HEK293 (cell line): ENCODE results near the gene C1orf174.

Source experiments
- CTCF ChIA-PET: fragments of 350-600 bp; formaldehyde crosslinking; extraction: SDS; loops from one replicate; lab custom pipeline; 2021; ENCODE audit warnings: antibody characterized with exemption; lab: Yijun Ruan, JAX
- POLR2A ChIA-PET: fragments of 300-600 bp; formaldehyde crosslinking; extraction: SDS; loops from one replicate; lab custom pipeline; 2020; ENCODE audit warnings: antibody characterized with exemption, inconsistent platforms; lab: Yijun Ruan, JAX
- H3K27ac ChIP-seq: fragments of 200-500 bp; sonication (Bioruptor generic); 2 replicates; pipeline ENCODE4 v1.5.1; 2014; ENCODE audit warnings: low read depth, low read length, control low read depth, inconsistent platforms; ENCODE audit errors: extremely low read depth
- H3K36me3 ChIP-seq, 2 experiments: fragments of 200-500 bp in 1 of 2; sonication (Bioruptor generic) in 1 of 2; 1 replicate in 1 of 2; 2 replicates in 1 of 2; pipeline ENCODE4 v1.5.1; 2014 to 2017; ENCODE audit warnings: inconsistent platforms in 2 of 2, low read length in 2 of 2; ENCODE audit not compliant: control insufficient read depth in 2 of 2, insufficient read depth in 1 of 2
- H3K4me1 ChIP-seq: fragments of 200-500 bp; sonication (Bioruptor generic); 2 replicates; pipeline ENCODE4 v1.5.1; 2014; ENCODE audit warnings: mild to moderate bottlenecking, low read length, inconsistent platforms; ENCODE audit not compliant: control insufficient read depth, insufficient read depth
- H3K4me3 ChIP-seq: 2 replicates; pipeline ENCODE4 v1.5.1; 2011; ENCODE audit warnings: low read depth, mild to moderate bottlenecking, control low read depth, low read length, moderate library complexity
- H3K9me3 ChIP-seq: fragments of 200-500 bp; sonication (Bioruptor generic); 2 replicates; pipeline ENCODE4 v1.5.1; 2014; ENCODE audit warnings: low read depth, low read length, inconsistent platforms; ENCODE audit not compliant: control insufficient read depth, insufficient read depth
- BCL11A ChIP-seq: fragments of 450-650 bp; formaldehyde crosslinking; IDR thresholded peaks from 2 replicates; pipeline ENCODE4 v1.5.1; 2016; ENCODE audit warnings: low read depth, missing biosample characterization, missing genetic modification characterization
- FEZF1 ChIP-seq: fragments of 450-650 bp; formaldehyde crosslinking; IDR thresholded peaks from 2 replicates; pipeline ENCODE4 v1.5.1; 2016; ENCODE audit warnings: missing biosample characterization, missing genetic modification characterization
- PRDM4 ChIP-seq: fragments of 450-650 bp; formaldehyde crosslinking; IDR thresholded peaks from 2 replicates; pipeline ENCODE4 v1.5.1; 2017; ENCODE audit warnings: missing biosample characterization, missing genetic modification characterization
- SCRT1 ChIP-seq: fragments of 450-650 bp; formaldehyde crosslinking; IDR thresholded peaks from 2 replicates; pipeline ENCODE4 v1.5.1; 2016; ENCODE audit warnings: missing biosample characterization, missing genetic modification characterization, borderline replicate concordance
- TSHZ1 ChIP-seq: fragments of 450-650 bp; formaldehyde crosslinking; IDR thresholded peaks from 2 replicates; pipeline ENCODE4 v1.5.1; 2016; ENCODE audit warnings: missing biosample characterization, missing genetic modification characterization, borderline replicate concordance
- ZFP3 ChIP-seq: fragments of 450-650 bp; formaldehyde crosslinking; IDR thresholded peaks from 2 replicates; pipeline ENCODE4 v1.5.1; 2016; ENCODE audit warnings: low read depth, missing biosample characterization, missing genetic modification characterization
- ZNF121 ChIP-seq: fragments of 450-650 bp; formaldehyde crosslinking; IDR thresholded peaks from 2 replicates; pipeline ENCODE4 v1.5.1; 2016; ENCODE audit warnings: missing biosample characterization, missing genetic modification characterization
- ZNF184 ChIP-seq: fragments of 450-650 bp; IDR thresholded peaks from 2 replicates; pipeline ENCODE4 v1.5.1; 2018; ENCODE audit warnings: missing biosample characterization, mild to moderate bottlenecking, missing genetic modification characterization
- ZNF214 ChIP-seq: fragments of 450-650 bp; formaldehyde crosslinking; IDR thresholded peaks from 2 replicates; pipeline ENCODE4 v1.5.1; 2017; ENCODE audit warnings: missing biosample characterization, mild to moderate bottlenecking, missing genetic modification characterization, borderline replicate concordance
- ZNF23 ChIP-seq: fragments of 450-650 bp; formaldehyde crosslinking; IDR thresholded peaks from 2 replicates; pipeline ENCODE4 v1.5.1; 2016; ENCODE audit warnings: missing biosample characterization, missing genetic modification characterization, borderline replicate concordance
- ZNF341 ChIP-seq: fragments of 450-650 bp; formaldehyde crosslinking; IDR thresholded peaks from 2 replicates; pipeline ENCODE4; 2016; ENCODE audit warnings: low read depth, missing biosample characterization, missing genetic modification characterization
- ZNF416 ChIP-seq: fragments of 450-650 bp; formaldehyde crosslinking; IDR thresholded peaks from 2 replicates; pipeline ENCODE4 v1.5.1; 2016; ENCODE audit warnings: missing biosample characterization, missing genetic modification characterization
- ZNF561 ChIP-seq: fragments of 450-650 bp; IDR thresholded peaks from 2 replicates; pipeline ENCODE4 v1.5.1; 2018; ENCODE audit warnings: missing biosample characterization, missing genetic modification characterization, borderline replicate concordance
- ZXDB ChIP-seq: fragments of 450-650 bp; formaldehyde crosslinking; IDR thresholded peaks from 2 replicates; pipeline ENCODE4 v1.5.1; 2016; ENCODE audit warnings: missing biosample characterization, missing genetic modification characterization

The C1orf174 gene

GRCh38 chr1:3921765-3922164 lies 21.7 kb upstream of the C1orf174 start:
- no peak for TF ChIP-seq ZXDB
- TF ChIP-seq ZNF184 (tag by site-specific recombination) = no peak
- TF ChIP-seq ZNF214 (tag by site-specific recombination) = no peak
- no peak for TF ChIP-seq ZNF121 (tag by site-specific recombination)
- no peak for TF ChIP-seq FEZF1
- TF ChIP-seq ZNF561 (tag by site-specific recombination) = no peak
- TF ChIP-seq, all 188 proteins: peak for 0
- H3K36me3 ChIP-seq = no peaks in the 10 kb centered on the region
- CTCF ChIA-PET = interaction anchor here (1.8 kb wide), 1 partner anchor 10 kb away, joined by 6 read pairs; no protein-coding TSS in a partner anchor
- no peaks in the 10 kb centered on the region for H3K4me1 ChIP-seq
- H3K27ac ChIP-seq = no peak overlapping the region
- H3K9me3 ChIP-seq = no peaks in the 10 kb centered on the region
- no peak overlapping the region for H3K4me3 ChIP-seq
- POLR2A ChIA-PET = no interaction called here

GRCh38 chr1:3919706-3920105 lies 19.6 kb upstream of the C1orf174 start:
- ChIA-PET CTCF (no interaction called here), POLR2A (no interaction called here)
- no peak overlapping the region for H3K27ac ChIP-seq

More at GRCh38 chr1:3919706-3920105, 19.6 kb upstream of the C1orf174 start:
- Histone ChIP-seq H3K9me3 (no peaks in the 10 kb centered on the region), H3K4me3 (no peak overlapping the region)
- TF ChIP-seq ZNF341 = no peak
- TF ChIP-seq PRDM4 (tag by site-specific recombination) = no peak
- TF ChIP-seq ZNF23 (tag by site-specific recombination) = no peak
- TF ChIP-seq ZFP3 (tag by site-specific recombination) = no peak
- no peak for TF ChIP-seq SCRT1 (tag by site-specific recombination)
- no peak for TF ChIP-seq ZNF416 (tag by site-specific recombination)
- no peak for TF ChIP-seq BCL11A (tag by site-specific recombination)
- TF ChIP-seq TSHZ1 (tag by site-specific recombination) = no peak
- TF ChIP-seq, all 188 proteins: peak for 0
- Histone ChIP-seq H3K36me3 (no peaks in the 10 kb centered on the region), H3K4me1 (no peaks in the 10 kb centered on the region)
